HG03159 (cell line): ENCODE data around the gene P3H1.
"Not testable (repeated sequence)": the region's sequence is repeated elsewhere in the genome, so short reads cannot be mapped to it uniquely, and the experiment has no call there.

Source experiments
- ATAC-seq: cut with Tn5 transposase; IDR thresholded peaks from one replicate; pipeline ENCODE4 v1.9.1; 2021; ENCODE audit warnings: mild to moderate bottlenecking, moderate library complexity; ENCODE audit not compliant: unreplicated experiment

The P3H1 gene

DNA sequence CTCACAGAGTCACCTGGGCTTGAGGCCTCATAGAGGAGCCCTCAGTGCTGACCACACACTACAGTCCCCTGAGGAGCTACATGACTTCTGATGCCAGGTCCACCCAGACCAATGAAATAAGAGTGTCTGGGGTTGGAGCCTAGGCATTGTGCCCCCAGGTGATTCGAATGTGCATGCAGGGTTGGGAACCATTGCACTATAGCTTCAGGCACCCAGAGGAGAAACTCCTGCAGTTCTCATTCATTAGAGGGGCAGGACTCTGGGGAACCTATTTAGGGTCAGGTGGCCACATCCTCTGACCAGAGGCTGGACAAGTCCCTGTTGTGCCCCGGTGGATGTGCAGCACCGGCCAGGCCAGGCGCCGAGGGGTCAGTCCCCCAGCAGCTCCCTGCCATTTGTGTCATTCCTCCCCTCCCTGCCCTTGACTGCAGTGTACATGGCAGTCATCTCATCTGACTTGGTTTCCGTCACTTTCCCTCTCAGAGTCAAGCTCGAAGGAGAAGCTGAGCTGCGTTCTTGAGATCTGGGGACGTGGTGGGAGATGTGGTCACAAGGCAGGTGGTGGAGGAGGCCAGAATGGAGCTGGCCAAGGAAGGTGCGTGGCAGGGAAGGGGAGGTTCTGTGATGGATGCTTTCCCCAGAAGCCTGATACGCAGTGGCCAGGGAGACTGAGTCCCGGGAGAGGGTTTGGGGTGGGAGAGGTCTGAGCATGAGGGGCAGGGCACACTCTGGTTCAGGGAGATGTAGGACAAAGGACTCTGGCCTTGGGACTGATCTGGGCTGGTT, 33.2 kb downstream of the P3H1 start:
- no peak for ATAC-seq

DNA sequence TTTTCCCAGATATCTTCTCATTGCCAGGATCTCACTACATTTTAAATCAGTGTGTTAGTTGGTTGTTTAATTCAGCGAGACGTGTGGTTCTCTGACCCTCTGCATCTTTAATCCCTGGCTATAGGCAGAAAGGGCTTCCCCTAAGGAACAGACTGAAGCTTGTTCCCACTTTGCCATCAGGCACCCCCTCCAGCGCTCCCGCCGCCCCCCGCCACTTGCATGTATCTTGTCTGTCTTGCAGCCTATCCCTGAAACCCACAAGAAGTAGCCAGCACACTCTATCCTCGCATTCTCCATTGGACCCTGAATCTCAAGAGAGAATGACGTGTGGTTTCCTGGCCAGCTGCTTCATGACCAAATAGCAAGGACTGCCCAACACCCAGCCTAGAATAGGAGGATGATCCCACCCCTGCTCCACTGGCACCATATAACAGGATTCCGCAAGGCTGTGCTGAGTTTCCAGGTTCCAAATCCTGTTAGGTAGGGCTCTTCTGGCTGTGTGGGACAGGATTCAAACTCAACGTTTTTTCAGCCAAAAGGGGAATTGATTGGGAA, 34.6 kb downstream of the P3H1 start:
- no peak for ATAC-seq

DNA sequence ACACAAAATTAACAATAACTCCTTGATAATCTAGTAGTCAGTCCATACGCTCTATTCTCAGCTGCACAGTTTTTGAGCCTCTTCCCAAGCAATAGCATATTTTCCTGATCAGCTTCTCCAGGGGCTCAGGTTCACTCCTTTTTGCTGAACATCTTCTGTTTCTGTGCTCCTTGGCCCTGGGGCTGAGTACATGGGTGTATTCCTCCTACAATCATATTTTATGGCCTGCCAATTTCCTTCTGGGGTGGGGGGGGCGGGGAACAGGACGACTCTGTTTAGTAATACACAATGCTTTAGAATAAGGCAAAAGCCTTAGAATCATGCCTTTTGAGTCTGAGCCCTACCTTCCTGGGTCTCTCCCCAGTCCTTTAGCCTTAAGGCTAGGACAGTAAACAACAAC, 35.2 kb downstream of the P3H1 start:
- no peak for ATAC-seq

DNA sequence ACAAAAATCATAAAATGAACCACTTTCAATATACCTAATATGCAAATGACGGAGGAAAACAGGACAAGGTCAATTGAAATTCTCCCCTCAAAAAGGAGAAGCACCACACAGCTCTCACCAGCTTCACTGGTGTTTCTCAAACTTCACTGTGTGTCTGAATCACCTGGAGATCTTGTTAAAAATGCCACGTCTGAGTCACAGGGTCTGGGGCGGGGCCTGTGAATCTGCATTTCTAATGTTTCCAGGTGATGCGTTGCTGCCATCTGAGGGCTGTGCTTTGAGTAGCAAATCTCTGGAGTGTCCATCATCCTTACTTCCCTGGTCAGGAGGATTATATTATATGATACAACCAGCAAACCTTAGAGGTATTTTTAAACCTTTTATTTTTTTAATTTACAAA, 35.8 kb downstream of the P3H1 start:
- no peak for ATAC-seq

DNA sequence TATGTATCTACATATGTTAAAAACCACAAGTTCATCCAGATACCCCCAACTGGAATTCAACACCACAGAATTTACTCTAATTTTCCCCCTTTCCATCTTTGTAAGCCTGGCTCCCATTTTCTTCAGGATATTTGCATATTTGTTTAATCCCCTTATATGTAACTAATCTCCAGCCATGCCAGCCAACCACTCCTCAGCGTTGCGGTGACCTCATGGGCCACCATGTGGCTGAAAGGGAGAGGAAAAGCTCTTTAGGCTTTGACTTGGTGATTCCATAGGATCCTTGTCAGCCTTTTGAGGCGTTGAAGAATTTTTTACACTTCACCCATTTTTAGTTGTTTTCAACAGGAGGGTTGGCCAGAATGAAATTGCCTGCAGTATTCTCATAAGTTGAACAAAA, 36.8 kb downstream of the P3H1 start:
- no peak for ATAC-seq

DNA sequence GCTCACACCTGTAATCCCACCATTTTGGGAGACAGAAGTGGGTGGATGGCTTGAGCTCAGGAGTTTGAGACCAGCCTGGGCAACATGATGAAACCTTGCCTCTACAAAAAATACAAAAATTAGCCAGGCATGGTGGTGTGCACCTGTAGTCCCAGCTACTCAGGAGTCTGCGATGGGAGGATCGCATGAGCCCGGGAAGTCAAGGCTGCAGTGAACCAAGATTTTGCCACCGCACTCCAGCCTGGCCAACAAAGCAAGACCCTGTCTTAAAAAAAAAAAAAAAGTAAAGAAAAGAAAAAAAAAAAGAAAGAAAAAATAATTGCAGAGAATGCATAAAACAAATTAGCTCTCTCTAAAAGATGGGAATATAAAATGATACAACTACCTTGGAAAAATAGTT, 41.0 kb downstream of the P3H1 start:
- ATAC-seq, result not testable (repeated sequence)

DNA sequence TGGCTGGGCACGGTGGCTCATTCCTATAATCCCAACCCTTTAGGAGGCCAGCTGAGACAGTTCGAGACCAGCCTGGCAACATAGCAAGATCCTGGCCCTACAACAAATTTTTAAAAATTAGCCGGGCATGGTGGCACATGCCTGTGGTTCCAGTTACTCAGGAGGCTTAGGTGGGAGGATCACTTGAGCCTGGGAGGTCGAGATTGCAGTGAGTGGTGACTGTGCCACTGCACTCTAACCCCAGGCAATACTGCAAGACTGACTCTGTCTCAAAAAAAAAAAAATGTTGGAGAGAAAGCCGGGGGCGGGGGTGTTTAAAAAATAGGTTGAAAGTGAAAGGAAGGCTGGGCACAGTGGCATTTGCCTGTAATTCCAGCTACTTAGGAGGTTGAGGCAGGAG, 43.3 kb downstream of the P3H1 start:
- no peak for ATAC-seq

DNA sequence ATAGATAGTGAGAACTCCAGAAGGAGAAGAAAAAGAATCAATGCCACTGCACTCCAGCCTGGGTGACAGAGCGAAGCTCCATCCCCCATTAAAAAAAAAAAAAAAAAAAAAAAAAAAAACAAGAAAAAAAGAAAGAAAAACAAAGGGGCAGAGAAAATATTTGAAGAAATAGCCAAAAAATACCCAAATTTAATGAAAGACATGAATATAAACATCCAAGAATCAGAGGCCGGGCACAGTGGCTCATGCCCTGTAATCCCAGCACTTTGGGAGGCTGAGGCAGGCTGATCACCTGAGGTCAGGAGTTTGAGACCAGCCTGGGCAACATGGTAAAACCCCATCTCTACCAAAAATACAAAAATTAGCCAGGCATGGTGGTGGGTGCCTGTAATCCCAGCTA, 44.4 kb downstream of the P3H1 start:
- ATAC-seq, result not testable (repeated sequence)

DNA sequence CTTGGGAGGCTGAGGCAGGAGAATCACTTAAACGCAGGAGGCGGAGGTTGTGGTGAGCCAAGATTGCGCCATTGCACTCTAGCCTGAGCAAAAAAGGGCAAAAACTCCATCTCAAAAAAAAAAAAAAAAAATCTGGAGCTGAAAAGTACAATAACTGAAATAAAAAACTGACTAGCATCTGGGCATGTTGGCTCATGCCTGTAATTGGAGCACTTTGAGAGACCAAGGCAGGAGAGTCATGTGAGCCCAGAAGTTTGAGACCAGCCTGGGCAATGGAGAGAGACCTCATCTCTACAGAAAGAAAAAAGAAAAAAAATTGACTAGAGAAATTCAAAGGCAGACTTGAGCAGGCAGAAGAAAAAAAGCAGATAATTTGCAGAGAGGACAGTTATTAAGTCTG, 44.9 kb downstream of the P3H1 start:
- no peak for ATAC-seq

DNA sequence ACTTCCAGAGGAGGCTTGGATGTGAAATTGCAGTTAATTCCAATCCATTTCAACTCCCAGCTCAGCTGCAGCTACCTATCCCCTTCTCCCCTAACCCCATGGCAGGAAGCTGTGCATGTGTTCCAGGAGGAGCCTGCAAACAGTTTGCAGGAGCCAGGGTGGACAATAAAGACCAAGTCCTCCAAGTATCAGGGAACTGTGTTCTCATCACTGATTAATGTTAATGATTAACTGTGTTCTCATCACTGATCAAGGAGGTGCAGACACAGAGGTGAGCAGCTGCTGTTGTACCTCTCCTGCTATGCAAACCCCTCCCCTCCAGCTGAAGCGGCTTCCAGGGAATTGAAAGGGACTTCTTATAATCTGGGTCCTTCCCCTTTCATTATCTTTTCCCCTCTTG, 46.0 kb downstream of the P3H1 start:
- no peak for ATAC-seq

DNA sequence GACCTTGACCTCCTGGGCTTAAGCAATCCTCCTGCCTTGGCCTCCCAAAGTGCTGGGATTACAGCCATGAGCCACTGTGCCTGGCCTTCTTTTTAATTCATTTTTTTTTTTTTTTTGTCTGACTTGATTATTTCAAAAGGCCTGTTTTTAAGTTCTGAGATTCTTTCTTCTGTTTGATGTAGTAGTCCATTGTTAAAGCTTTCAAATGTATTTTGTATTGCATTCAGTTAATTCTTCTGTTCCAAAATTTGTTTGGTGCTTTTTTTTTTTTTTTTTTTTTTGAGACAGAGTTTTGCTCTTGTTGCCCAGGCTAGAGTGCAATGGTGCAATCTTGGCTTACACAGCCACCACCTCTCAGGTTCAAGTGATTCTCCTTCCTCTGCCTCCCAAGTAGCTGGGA, 52.4 kb downstream of the P3H1 start:
- not testable (repeated sequence) for ATAC-seq

DNA sequence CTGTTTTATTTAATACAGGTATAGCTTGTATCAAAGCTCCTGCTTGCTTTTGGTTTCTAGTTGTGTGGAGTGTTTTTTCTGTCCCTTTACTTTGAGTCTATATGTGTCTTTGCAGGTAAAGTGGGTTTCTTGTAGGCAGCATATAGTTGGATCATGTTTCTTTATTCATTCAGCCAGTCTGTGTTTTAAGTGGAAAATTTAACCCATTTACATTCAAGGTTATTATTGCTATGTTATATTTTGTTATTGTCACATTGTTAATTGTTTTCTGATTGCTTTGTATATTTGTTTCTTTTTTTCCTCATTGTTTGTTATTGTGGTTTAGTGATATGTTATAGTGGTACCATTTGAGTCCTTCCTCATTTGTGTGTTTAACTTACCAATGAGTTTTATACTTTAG, 53.5 kb downstream of the P3H1 start:
- ATAC-seq, result no peak

DNA sequence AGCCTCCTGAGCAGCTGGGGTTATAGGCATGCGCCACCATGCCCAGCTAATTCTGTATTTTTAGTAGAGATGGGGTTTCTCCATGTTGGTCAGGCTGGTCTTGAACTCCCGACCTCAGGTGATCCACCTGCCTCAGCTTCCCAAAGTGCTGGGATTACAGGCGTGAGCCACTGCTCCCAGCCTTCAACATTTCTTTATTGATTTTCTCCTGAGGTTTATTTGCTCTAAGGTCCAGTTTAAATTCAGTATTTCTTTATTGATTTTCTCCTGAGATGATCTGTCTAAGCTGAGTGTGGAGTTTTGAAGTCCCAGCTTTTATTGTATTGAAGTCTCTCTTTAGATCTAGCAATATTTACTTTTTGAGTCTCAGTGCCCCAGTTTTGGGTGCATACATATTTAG, 54.0 kb downstream of the P3H1 start:
- ATAC-seq, result not testable (repeated sequence)

DNA sequence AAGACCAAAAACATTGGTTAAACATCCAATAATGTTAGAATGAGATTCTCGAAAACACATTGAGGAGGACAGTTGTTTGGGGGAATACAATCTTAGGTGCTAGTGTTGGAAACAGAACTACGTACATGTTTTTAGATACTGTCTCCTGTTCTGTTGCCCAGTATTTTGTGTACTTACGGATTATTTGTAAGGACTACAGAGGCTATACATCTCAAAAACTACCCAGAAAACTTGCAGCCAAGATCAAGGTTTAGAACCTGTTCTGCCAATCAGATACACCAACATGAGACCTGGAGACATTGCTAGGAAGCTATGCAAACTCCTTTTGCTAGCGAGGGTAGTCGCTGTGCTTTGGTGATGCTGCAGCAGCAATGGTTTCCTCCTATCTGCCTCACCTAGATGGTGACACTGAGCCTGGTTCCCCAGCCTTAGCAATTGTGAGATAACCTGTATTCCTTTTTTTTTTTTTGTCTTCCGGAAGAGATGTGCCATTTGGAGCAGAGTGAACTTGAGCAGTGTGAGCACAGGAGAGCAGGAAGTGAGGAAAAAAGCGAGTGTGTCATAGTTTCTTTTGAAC, 62.9 kb downstream of the P3H1 start:
- ATAC-seq, result no peak

DNA sequence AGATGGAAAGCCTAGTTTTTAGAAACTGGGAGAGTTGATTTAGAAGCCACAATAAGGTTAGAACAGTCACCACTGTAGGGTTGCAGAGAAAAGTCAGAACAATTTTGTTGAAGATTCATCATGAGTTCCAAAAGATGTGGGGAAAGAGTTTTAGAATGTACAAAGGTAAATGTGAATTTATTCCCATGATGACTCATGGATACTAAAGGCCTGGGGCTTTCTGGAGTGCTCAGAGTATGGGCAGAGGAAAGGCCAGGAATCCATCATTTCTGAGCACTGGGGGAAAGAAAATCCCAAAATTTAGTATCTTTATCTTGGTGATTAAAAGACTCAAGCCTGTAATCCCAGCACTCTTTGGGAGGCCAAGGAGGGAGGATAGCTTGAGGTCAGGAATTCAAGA, 66.8 kb downstream of the P3H1 start:
- no peak for ATAC-seq

DNA sequence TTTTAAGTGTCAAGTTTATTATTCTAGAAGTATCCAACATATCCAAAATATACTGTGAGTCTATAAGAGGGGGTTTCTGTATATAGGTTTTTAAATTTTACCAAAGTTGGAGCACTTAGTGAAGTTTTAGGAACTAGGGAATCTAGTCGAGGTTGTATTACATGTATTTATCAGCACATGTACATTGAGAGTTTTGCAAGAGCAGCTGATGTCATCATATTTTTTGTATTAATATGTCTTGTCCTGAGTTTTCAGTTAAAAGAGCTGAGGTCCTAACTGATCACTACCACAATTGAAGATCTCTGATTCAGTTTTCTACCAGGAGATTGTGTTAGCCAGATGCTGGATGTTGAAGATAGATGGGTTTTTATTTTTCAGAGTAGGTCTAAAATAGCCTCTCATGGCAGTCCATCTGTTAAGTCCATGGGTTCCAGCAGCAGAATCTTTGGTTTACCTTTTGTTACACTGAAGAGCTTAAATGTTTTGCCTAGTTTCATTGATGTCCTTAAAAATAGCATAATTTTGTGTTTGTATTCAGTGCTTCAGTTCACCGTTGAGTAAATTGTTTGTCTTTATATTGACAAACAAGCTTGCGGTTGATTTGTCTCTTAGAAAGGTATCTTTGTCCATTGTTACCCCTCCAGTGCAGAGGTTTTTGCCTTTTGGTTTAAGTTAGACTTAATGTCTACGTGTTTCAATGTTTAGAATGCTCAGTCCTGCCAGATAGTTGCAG, 68.6 kb downstream of the P3H1 start:
- no peak for ATAC-seq
